ENCODE results near the gene CD300LB. TPM values are rescaled to one million over a fixed set of nuclear protein-coding genes. Genes with fewer than 3 reads are reported as not detected.

The CD300LB gene
- total RNA-seq: 10 to 100 TPM in 1 of 4 donors, under 1 TPM in 2, not detected in 1; 0.33 to 36.4 (median 0.88) TPM

GRCh38 chr17:74531231-74531761 lies at the start of gene CD300LB:
CD300LB (minus strand) TSS chr17:74531475; CDS start chr17:74531350, 125 bp downstream.
- TF ChIP-seq CTCF (IDR thresholded peaks at IDR 0.05; ENCODE audit: low read depth): no peak

DNA sequence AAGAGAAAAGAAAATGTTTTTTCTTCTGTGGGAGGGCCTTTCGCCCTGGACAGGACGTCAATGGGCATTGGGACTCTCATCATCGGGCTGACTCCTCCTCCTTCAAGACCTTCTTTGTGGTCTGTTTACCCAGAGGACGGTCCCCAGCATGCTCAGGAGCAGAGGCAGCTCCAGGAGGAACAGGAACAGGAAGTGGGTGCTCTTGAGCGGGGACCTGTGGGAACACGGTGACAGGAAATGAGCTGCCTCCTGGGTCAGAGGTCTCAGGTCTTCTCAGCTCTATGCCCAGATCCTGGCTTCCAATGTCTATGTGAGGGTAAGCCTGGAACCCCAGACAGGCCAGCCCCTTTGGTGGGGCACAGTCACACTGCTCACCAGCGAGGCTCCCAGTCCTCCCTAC lies 48.6 kb upstream of the CD300LB start:
- no peak for TF ChIP-seq CTCF (IDR thresholded peaks at IDR 0.05; ENCODE audit: low read depth)

DNA sequence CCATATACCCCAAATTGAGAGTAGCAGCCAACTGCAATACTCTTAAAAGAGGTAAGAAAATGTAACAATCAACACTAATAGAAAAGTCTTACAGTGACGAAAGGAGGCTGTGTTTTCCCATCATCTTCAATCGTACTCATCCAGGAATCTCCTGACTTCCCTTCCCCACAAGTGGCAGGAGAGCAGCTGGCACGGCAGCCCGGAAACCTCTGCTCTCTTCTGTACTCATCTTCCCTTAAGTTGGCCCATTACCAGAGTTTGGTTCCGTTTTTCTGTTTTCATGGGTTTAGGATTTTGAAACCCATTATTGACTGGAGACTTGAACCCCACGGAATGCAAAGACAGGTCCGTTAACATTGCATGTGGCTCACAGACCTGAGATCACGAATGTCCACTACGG lies 47.7 kb upstream of the CD300LB start:
- TF ChIP-seq CTCF (IDR thresholded peaks at IDR 0.05; ENCODE audit: low read depth): no peak

GRCh38 chr17:74574489-74575142 lies 43.3 kb upstream of the CD300LB start:
- TF ChIP-seq CTCF (IDR thresholded peaks at IDR 0.05; ENCODE audit: low read depth): no peak

DNA sequence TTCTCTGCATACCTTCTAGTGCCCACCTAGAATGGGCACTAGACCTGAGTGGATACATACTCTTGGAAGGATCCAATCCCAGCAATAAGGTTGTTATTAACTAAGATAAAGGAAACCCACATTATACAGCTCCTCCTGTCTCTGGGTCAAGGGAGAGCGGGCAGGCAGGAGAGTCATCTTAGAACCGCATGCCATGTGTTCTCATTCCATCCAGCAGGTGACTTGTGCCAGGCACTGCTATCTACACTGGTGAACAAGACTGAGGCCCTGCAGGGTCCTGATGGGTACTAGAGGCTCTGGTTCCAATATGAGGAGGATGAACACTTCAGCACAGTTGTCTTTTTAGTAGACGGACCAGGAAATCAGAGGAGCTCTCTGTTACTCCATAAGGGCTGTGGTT lies 41.9 kb upstream of the CD300LB start:
- no peak for TF ChIP-seq CTCF (IDR thresholded peaks at IDR 0.05; ENCODE audit: low read depth)

DNA sequence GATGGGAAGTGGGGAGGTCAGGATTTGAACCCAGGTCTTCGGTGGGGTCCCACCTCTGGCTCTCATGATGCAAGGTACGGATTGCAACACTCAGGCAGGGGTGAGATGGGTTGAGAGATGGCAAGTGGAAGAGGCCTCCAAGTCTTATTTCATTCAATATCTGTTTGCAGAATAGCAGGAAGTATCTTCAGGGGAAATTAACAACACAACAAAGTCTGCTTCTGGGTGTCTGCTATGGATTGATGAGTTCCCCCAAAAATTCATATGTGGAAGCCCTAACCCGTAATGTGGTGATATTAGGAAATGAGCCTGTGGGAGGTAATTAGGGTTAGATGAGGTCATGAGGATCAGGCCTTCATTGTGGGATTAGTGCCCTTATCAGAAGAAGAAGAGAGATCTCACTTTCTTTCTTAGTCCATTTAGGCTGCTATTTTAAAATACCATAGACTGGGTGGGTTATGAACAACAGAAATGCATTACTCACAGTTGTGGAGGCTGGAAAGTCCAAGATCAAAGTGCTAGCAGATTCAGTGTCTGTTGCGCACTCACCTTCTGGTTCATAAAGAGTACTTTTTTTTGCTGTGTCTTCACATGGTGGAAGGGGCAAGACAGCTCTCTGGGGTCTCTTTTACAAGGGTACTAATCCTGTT lies 40.5 kb upstream of the CD300LB start:
- no peak for TF ChIP-seq CTCF (IDR thresholded peaks at IDR 0.05; ENCODE audit: low read depth)

Measured in subcutaneous adipose tissue (tissue), 4 donors.